SJCRH30 (cell line): ENCODE results near the gene TXNL4A. TPM values are rescaled to one million over a fixed set of nuclear protein-coding genes. Genes with fewer than 3 reads are reported as not detected.

Source experiments
- DNase-seq, 2 experiments: peaks; one replicate each; pipeline ENCODE4 v3.0.0-alpha.2; 2015 to 2020
- H3K27ac ChIP-seq: fragments of 250-450 bp; sonication (Bioruptor Pico); 2 replicates; pipeline ENCODE4 v1.5.1; 2020; ENCODE audit warnings: mild to moderate bottlenecking, moderate library complexity
- H3K27me3 ChIP-seq: fragments of 250-450 bp; sonication (Bioruptor Pico); 2 replicates; pipeline ENCODE4 v1.5.1; 2020; ENCODE audit warnings: mild to moderate bottlenecking, moderate library complexity
- H3K36me3 ChIP-seq: fragments of 250-450 bp; sonication (Bioruptor Pico); 2 replicates; pipeline ENCODE4 v1.5.1; 2020; ENCODE audit warnings: mild to moderate bottlenecking, moderate library complexity
- H3K4me1 ChIP-seq: fragments of 250-450 bp; sonication (Bioruptor Pico); 2 replicates; pipeline ENCODE4 v1.5.1; 2020; ENCODE audit warnings: mild to moderate bottlenecking, moderate library complexity
- H3K4me3 ChIP-seq: fragments of 250-450 bp; sonication (Bioruptor Pico); 2 replicates; pipeline ENCODE4 v1.5.1; 2020; ENCODE audit warnings: mild to moderate bottlenecking, moderate library complexity
- H3K9me3 ChIP-seq: fragments of 250-450 bp; sonication (Bioruptor Pico); replicated peaks from 2 replicates; pipeline ENCODE4 v1.5.1; 2020; ENCODE audit warnings: mild to moderate bottlenecking, moderate library complexity
- total RNA-seq: library from RNA; depleted of rRNA; stranded (reverse); fragments of >200 nt; shearing (Covaris generic); gene quantifications from 2 replicates; pipeline ENCODE4 v1.2.3, GENCODE V29; 2014

Gene TXNL4A
- total RNA-seq, 1 experiment from 2014 or later, result 59.4 TPM

DNA sequence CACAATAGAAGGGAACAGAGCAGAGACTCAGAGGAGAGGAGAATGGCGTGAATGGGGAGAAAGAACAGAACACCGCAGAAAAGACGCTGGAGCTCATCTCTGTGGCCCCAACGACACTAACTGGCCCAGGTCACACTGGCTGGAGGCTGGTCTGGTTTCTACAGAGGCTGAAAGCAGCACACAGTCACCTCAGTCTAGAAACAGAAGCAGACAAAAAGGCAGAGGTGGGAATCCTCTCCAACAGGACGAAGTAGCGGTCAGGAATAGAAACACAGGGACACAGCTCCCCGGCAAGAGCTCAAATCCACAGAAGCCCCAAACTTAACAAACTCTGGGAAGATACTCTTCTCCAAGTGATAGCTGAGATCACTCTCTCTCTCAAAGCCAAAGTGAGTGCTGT is 46.2 kb downstream of the TXNL4A start:
- no peak overlapping the region for H3K4me3 ChIP-seq
- no peaks in the 10 kb centered on the region for H3K9me3 ChIP-seq
- no peak overlapping the region for H3K27ac ChIP-seq
- no peaks in the 10 kb centered on the region for H3K4me1 ChIP-seq
- no peaks in the 10 kb centered on the region for H3K36me3 ChIP-seq
- DNase-seq, result no peak
- no peaks in the 10 kb centered on the region for H3K27me3 ChIP-seq

GRCh38 chr18:79941473-79942119 is 46.8 kb downstream of the TXNL4A start:
- H3K36me3 ChIP-seq, result no peaks in the 10 kb centered on the region
- no peaks in the 10 kb centered on the region for H3K27me3 ChIP-seq
- no peaks in the 10 kb centered on the region for H3K4me1 ChIP-seq
- DNase-seq, result no peak
- H3K9me3 ChIP-seq, result no peaks in the 10 kb centered on the region
- H3K4me3 ChIP-seq, result no peak overlapping the region
- H3K27ac ChIP-seq, result no peak overlapping the region

DNA sequence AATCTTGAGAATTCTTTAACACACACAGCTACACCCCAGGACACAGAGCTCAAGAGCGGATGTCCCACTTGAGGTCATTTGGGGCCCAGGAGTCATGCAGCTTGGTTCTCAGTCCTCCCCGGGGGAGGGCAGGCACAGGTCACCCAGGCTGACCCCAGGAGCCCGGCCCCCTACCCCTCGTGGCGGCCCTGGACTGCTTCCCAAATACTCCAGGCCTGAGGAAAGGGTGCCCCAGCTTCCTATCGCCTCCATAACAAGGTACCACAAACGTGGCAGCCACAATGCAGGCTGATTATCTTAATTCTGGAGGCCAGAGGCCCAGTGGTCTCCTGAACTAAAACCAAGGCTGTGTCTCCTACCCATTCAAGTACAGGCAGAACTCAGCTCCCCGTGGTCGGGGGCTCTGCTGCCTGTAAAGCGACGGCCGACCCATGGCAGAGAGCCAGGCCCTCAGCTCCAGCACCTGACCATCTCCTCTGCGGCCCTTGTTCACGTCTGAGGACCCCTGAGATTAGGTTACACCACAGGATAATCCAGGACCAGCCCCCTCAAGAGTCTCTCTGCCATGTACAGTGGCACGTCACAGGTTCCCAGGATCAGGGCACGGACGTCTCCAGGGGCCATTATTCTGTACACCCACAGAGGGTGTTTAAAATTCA is 47.4 kb downstream of the TXNL4A start:
- Histone ChIP-seq H3K9me3 (no peaks in the 10 kb centered on the region), H3K27ac (no peak overlapping the region), H3K27me3 (no peaks in the 10 kb centered on the region), H3K4me3 (no peak overlapping the region), H3K36me3 (no peaks in the 10 kb centered on the region), H3K4me1 (no peaks in the 10 kb centered on the region)
- DNase-seq, result no peak

GRCh38 chr18:79940126-79940813 is 48.1 kb downstream of the TXNL4A start:
- Histone ChIP-seq H3K27ac (no peak overlapping the region), H3K36me3 (no peaks in the 10 kb centered on the region), H3K9me3 (no peaks in the 10 kb centered on the region), H3K4me3 (no peak overlapping the region), H3K4me1 (no peaks in the 10 kb centered on the region), H3K27me3 (no peaks in the 10 kb centered on the region)
- DNase-seq, result no peak

- H3K9me3 ChIP-seq, result no peaks in the 10 kb centered on the region
- H3K27me3 ChIP-seq, result no peaks in the 10 kb centered on the region
- DNase-seq, result no peak
- H3K36me3 ChIP-seq, result no peaks in the 10 kb centered on the region
- H3K27ac ChIP-seq, result no peak overlapping the region
- no peaks in the 10 kb centered on the region for H3K4me1 ChIP-seq
- H3K4me3 ChIP-seq, result no peak overlapping the region
Observed at GRCh38 chr18:79939096-79939495, 49.3 kb downstream of the TXNL4A start.

DNA sequence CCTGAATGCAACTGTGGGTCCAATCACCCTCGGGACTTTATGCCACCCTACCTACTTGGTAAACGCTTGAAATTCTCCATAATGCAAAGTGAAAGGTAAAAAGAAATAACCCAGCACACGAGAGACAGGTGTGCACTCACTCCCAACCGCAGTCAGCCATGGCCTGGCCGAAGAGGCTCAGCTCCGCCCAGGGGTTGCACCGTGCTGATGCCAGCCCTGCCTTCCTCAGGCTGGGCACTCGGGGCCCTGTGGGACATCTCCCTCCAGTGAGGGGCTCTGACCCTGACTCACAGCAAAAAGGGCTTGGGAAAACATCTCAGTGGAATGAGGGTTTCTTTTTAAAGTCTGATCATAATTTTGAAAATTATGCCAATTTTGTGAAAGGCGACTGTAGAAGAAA is 50.2 kb downstream of the TXNL4A start:
- Histone ChIP-seq H3K36me3 (no peaks in the 10 kb centered on the region), H3K27me3 (no peaks in the 10 kb centered on the region), H3K9me3 (peaks cover 3% of the 10 kb centered on the region; the same call in 1 of the 2 replicates), H3K4me3 (no peak overlapping the region), H3K4me1 (no peaks in the 10 kb centered on the region), H3K27ac (no peak overlapping the region)
- no peak for DNase-seq

- Histone ChIP-seq H3K36me3 (no peaks in the 10 kb centered on the region), H3K27me3 (no peaks in the 10 kb centered on the region), H3K4me3 (no peak overlapping the region), H3K4me1 (no peaks in the 10 kb centered on the region), H3K27ac (no peak overlapping the region), H3K9me3 (peaks cover 8% of the 10 kb centered on the region; the same call in 1 of the 2 replicates)
- no peak for DNase-seq
Observed at GRCh38 chr18:79937103-79937860, 51.1 kb downstream of the TXNL4A start.

DNA sequence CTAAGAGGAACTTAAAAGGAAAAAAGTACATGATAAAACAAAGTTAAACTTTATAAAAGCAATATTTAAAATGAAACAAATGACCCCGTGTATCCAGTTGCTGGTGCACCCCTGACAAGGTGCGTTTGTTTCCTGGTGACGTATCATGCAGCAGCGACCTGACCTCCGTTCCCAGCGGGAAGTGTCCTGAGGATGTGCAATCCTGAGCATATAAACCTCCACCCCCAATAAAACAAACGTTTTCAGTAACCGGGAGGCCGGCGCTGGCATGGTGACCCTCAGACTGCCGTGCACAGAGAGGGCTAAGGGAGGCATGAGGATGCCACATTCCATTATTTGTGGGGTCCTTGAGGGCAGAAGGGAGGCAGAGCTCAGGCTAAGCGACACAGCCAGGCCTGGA is 51.7 kb downstream of the TXNL4A start:
- Histone ChIP-seq H3K36me3 (no peaks in the 10 kb centered on the region), H3K27ac (no peak overlapping the region)
- DNase-seq, result no peak

GRCh38 chr18:79935925-79936324 is 52.4 kb downstream of the TXNL4A start:
- no peaks in the 10 kb centered on the region for H3K36me3 ChIP-seq
- no peak overlapping the region for H3K4me3 ChIP-seq
- H3K27ac ChIP-seq, result no peak overlapping the region
- no peaks in the 10 kb centered on the region for H3K27me3 ChIP-seq
- H3K4me1 ChIP-seq, result no peaks in the 10 kb centered on the region
- DNase-seq, result no peak
- peaks cover 8% of the 10 kb centered on the region; the same call in 1 of the 2 replicates for H3K9me3 ChIP-seq

More for the DNA sequence above, 51.7 kb downstream of the TXNL4A start:
- H3K4me3 ChIP-seq, result no peak overlapping the region
- peaks cover 8% of the 10 kb centered on the region; the same call in 1 of the 2 replicates for H3K9me3 ChIP-seq
- H3K4me1 ChIP-seq, result no peaks in the 10 kb centered on the region
- H3K27me3 ChIP-seq, result no peaks in the 10 kb centered on the region

GRCh38 chr18:79935499-79935898 is 52.9 kb downstream of the TXNL4A start:
- H3K9me3 ChIP-seq, result peaks cover 8% of the 10 kb centered on the region; the same call in 1 of the 2 replicates

GRCh38 chr18:79935098-79935480 is 53.3 kb downstream of the TXNL4A start:
- Histone ChIP-seq H3K9me3 (peaks cover 8% of the 10 kb centered on the region; the same call in 1 of the 2 replicates), H3K4me1 (no peaks in the 10 kb centered on the region), H3K36me3 (no peaks in the 10 kb centered on the region), H3K4me3 (no peak overlapping the region), H3K27ac (no peak overlapping the region), H3K27me3 (no peaks in the 10 kb centered on the region)
- no peak for DNase-seq

More at GRCh38 chr18:79935499-79935898, 52.9 kb downstream of the TXNL4A start:
- no peaks in the 10 kb centered on the region for H3K36me3 ChIP-seq
- H3K4me1 ChIP-seq, result no peaks in the 10 kb centered on the region
- no peak for DNase-seq
- H3K4me3 ChIP-seq, result no peak overlapping the region
- H3K27ac ChIP-seq, result no peak overlapping the region
- H3K27me3 ChIP-seq, result no peaks in the 10 kb centered on the region

- Histone ChIP-seq H3K4me3 (no peak overlapping the region), H3K27me3 (no peaks in the 10 kb centered on the region), H3K4me1 (no peaks in the 10 kb centered on the region), H3K27ac (no peak overlapping the region), H3K36me3 (no peaks in the 10 kb centered on the region), H3K9me3 (peaks cover 14% of the 10 kb centered on the region; the same call in 1 of the 2 replicates)
- DNase-seq, result no peak
Observed at GRCh38 chr18:79934311-79935097, 53.9 kb downstream of the TXNL4A start.

DNA sequence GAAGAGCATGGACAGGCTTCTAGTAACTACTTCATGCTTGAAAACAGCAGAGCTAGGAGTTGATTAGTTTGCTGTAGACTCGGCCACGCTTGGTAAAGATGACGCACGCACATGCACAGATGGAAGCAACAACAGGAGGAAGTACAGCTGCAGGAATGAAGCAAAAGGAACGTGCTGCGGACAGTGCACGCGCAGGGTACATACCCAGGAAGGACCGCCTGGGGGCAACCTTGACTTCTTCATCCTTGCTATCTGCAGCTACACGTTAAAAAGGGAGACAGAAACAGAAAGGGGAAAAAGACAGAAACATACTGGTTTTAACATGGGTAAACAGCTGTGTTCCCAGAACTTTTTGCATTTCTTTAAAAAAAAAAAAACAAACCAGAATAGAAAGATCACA is 54.6 kb downstream of the TXNL4A start:
- no peak for DNase-seq
- Histone ChIP-seq H3K27ac (no peak overlapping the region), H3K4me1 (no peaks in the 10 kb centered on the region), H3K36me3 (no peaks in the 10 kb centered on the region), H3K4me3 (no peak overlapping the region), H3K27me3 (no peaks in the 10 kb centered on the region), H3K9me3 (peaks cover 16% of the 10 kb centered on the region; the same call in 1 of the 2 replicates)

- Histone ChIP-seq H3K4me3 (no peak overlapping the region), H3K36me3 (no peaks in the 10 kb centered on the region), H3K9me3 (peaks cover 16% of the 10 kb centered on the region; the same call in 1 of the 2 replicates), H3K27me3 (no peaks in the 10 kb centered on the region), H3K27ac (no peak overlapping the region), H3K4me1 (peaks cover 4% of the 10 kb centered on the region; the same call in 1 of the 2 replicates)
- DNase-seq, result no peak
Observed at GRCh38 chr18:79932907-79933306, 55.5 kb downstream of the TXNL4A start.
